PC-3 (cell line): Measurements from ENCODE around the gene ZNF41.

Experiments
- CTCF ChIP-seq: fragments of 300-600 bp; sonication (generic); conservative IDR thresholded peaks from 2 replicates; pipeline ENCODE4 v1.5.1; 2017; ENCODE audit warnings: antibody characterized with exemption, low read depth, mild to moderate bottlenecking, low read length
- EZH2 ChIP-seq: fragments of 300-600 bp; sonication (generic); IDR thresholded peaks from one replicate; pipeline ENCODE4 v1.6.1; 2017; ENCODE audit warnings: antibody characterized with exemption, mild to moderate bottlenecking, low read length; ENCODE audit not compliant: unreplicated experiment
- EZH2phosphoT487 ChIP-seq: fragments of 300-600 bp; sonication (generic); IDR thresholded peaks from 2 replicates; pipeline ENCODE4 v1.6.1; 2018; ENCODE audit warnings: mild to moderate bottlenecking, antibody characterized with exemption, low read length, borderline replicate concordance

- no peak for TF ChIP-seq CTCF
- no peak for TF ChIP-seq EZH2
- TF ChIP-seq EZH2phosphoT487, result no peak
Observed at GRCh38 chrX:47515941-47516665, 33.1 kb upstream of the ZNF41 start.
